ACHN (cell line): ENCODE results near the gene TUBGCP2.
A peak's percentile ranks its signal among the peaks of the same experiment; 100 is the strongest.

Source experiments
- DNase-seq: peaks from one replicate; pipeline ENCODE4 v3.0.0-alpha.2; 2015
- in situ Hi-C: cut with HindIII; loops from 2 replicates; pipeline ENCODE4 v1.10.0; 2017; ENCODE audit warnings: low sequenced_read_pairs, low pct_ligation_motif_present, low pct_unique_long_range_greater_than_20kb

TUBGCP2 gene, protein sequence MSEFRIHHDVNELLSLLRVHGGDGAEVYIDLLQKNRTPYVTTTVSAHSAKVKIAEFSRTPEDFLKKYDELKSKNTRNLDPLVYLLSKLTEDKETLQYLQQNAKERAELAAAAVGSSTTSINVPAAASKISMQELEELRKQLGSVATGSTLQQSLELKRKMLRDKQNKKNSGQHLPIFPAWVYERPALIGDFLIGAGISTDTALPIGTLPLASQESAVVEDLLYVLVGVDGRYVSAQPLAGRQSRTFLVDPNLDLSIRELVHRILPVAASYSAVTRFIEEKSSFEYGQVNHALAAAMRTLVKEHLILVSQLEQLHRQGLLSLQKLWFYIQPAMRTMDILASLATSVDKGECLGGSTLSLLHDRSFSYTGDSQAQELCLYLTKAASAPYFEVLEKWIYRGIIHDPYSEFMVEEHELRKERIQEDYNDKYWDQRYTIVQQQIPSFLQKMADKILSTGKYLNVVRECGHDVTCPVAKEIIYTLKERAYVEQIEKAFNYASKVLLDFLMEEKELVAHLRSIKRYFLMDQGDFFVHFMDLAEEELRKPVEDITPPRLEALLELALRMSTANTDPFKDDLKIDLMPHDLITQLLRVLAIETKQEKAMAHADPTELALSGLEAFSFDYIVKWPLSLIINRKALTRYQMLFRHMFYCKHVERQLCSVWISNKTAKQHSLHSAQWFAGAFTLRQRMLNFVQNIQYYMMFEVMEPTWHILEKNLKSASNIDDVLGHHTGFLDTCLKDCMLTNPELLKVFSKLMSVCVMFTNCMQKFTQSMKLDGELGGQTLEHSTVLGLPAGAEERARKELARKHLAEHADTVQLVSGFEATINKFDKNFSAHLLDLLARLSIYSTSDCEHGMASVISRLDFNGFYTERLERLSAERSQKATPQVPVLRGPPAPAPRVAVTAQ

DNA sequence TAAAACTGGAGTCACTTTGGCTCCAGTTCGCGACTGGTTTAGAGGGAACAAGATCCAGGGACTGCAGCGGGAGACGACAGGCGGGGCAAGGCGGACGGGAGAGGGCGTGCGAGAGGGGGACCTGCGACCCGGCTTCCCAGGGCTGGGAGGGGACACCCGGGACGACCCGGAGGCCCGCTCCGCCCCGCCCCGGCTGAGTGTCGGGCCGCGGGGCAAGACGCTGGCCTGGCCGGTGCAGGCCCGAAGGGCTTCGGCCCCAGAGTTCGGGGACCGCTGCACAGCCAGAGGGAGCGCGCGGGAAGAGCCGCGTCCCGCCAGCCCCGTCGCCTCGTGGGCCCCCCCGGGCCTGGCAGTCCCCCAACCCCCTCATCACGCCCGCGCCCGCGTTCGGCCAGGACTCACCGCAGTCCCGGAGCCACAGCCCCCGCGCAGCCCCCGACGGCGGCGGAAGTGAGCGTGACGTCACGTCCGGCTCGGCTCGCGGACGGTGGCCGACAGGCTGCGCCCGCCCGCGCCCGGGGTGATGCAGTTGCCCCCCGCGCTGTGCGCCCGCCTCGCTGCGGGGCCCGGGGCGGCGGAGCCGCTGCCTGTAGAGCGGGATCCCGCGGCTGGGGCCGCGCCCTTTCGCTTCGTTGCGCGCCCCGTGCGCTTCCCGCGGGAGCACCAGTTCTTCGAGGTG lies at the start of gene TUBGCP2, which contains the start of gene ZNF511:
TUBGCP2 (minus strand) TSS at position 452 of the 679 bp plus-strand sequence. CDS start 5,931 bp downstream, outside the sequence.
ZNF511 (plus strand) TSS at position 494 of the 679 bp plus-strand sequence; CDS start at position 524, 30 bp downstream.
- DNase-seq = peak; percentile 84
- in situ Hi-C loops = no loop called here

DNA sequence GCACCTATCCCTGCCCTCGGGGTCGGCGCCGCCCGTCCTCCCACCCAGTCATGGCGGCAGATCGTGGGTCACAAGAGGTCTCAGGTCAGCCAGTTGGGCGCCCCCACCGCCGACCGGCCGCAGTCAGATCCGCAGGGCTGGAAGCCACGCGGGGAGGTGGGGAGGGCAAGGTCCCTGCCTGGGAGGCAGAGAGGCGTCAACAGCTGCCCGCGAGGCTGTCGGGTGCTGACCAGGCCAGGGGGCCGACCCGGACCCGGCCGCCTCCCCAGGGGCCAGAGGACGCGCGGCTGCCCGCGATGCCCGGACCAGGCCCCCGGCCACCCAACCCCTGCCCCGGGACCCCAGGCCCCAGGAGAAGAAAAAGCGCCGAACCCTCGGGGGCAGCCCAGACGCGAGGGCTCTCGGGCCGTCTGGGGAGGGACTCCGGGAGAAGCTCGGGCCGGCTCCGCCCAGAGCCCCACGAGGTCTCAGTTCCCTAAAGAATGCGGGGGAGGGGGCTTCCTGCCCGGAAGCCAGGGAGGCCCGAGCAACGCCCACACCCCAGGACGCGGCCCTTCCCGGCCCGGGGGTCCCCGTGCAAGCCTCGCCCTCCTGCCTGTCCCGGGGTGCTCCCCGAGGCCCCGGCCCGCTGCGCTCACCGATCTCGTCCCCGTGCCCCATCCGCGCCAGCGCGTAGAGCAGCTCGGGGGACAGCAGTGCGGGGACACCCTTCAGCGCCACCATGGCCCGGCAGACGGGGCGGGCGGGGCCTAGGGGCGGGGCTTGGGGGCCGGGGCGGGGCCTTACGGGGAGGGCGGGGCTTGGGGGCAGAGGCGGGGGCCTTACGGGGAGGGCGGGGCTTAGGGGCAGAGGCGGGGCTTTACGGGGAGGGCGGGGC lies 48.9 kb upstream of the TUBGCP2 start, which contains the start of gene FUOM:
FUOM (minus strand) TSS at position 735 of the 877 bp plus-strand sequence; CDS start at position 723, 12 bp downstream.
- DNase-seq = no peak
- in situ Hi-C loops = no loop called here

DNA sequence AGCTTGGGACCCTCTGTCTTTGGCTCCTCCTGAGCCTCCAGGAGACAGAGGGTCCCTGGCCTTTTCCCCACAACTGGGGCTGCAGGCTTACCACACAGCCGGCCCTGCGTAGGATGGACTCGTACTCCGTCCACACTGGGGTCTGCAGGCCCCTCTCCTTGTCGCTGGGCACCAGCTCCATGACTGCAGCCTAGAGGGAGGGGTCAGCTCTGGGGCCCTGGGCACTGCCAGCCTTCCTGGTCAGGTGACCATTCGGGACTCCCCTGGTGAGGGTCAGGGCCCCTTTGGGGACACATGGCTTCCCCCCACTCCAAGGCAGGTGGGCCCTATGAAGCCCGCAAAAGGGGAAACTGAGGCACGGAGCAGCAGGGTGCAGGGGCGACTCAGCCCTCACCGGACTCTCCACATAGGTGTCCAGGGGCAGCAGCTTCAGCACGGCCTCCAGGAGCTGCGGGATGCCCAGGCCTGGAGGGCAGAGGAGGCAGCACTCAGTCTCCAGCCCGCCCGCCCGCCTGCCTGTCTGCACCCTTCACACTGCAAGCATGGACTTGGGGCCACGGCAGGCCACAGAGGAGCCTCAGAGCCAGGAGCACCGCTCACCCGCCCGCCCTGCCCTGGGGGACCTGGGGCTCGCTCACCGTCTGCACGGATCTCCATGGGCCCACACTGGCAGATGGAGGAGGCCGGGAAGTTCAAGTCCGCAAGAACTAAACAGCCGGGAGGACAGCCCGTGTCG lies 48.0 kb upstream of the TUBGCP2 start:
- in situ Hi-C loops = no loop called here
- DNase-seq = no peak

DNA sequence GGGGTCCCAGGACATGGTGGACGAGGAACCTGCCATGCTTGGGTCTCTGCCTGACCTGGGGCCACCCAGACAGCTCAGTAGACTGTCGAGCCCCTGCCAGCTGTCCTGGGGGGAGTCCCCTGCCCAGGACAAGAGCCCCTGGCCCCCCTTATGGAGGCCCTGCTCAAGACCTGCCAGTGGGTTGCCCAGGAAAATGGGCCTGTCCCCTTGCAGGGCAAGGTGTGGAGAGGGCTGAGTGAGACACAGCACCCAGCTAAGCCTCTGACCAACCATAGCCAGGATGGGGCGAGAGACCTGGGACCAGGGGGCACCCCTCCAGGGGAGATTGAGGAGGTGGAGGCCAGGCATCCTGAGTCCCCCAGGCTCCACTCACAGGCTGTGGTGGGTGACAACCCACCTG lies 47.3 kb upstream of the TUBGCP2 start:
- DNase-seq = no peak
- in situ Hi-C loops = no loop called here

DNA sequence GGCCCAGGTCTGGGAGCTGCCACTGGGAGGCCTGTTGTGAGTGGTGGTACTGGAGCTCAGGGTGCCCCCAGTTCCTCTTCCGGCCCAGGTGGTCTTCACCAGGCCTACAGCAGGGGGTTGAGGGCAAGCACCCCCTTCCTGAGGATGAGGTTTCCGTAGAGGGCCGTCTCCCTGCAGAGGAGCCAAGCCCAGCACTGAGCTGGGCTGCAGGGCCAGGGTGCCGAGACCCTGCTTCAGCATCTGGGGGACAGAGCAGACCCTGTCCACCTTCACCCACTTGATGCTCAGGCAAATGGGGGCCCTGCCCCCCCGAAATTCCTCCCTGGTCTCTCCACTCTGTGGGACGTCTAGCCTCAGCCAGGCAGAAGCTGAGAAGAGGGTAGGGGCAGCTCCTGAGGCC lies 46.6 kb upstream of the TUBGCP2 start:
- in situ Hi-C loops = no loop called here
- no peak for DNase-seq

DNA sequence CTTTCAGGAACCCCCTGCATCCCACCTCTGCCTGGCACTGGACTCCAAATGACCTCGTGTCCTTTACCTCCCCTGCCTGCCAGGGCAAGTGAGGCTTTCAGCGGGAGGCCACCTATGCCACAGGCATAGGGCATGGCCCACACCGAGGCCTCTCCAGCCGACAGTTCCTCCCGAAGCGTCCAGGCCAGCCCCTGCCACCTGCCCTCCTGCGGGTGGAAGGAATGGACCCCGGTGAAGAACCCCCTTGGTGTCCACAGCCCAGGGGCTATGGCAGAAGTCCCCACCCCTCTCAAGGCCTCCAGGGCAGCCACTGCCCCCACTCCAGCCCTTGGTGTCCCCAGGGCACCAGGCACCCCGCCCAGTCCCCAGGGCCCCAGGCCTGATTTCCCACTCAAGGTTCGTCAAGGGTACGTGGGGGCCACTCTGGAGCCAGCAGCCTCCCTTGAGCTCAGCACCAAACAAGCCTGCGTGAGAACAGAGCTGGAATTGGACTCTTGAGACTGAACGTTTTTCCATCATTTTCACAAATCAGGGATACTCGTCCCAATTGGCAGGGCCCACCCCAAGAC lies 46.1 kb upstream of the TUBGCP2 start:
- no peak for DNase-seq
- in situ Hi-C loops = no loop called here

DNA sequence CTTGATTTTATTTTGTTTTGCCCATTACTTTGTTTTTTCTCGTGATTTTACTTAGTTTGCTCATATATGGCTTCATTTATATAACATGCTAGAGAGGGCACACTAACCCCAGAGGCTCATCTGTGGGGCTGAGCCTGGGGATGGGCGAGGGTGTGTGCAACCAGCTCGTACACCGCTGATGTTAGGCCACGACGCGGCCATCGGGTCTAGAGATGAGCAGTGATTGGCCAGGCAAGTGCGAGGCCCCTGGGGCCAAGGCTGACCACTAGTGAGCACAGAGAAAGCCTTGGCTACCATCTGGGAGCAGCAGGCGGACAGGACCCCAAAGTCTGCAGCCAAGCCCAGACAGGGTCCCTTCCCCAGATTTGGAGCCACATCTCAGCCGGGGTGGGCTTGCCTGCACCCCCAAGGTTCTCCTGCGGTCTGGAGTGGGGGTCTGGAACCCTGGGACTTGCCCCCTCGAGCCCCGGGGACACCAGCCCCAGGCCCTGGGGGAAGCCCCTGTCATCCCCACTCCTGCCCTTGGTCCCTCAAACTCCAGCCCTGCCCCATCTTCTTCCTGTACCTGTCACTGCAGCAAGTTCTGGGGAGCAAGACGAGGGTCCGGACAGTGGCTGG lies 45.4 kb upstream of the TUBGCP2 start:
- DNase-seq = no peak
- in situ Hi-C loops = no loop called here

DNA sequence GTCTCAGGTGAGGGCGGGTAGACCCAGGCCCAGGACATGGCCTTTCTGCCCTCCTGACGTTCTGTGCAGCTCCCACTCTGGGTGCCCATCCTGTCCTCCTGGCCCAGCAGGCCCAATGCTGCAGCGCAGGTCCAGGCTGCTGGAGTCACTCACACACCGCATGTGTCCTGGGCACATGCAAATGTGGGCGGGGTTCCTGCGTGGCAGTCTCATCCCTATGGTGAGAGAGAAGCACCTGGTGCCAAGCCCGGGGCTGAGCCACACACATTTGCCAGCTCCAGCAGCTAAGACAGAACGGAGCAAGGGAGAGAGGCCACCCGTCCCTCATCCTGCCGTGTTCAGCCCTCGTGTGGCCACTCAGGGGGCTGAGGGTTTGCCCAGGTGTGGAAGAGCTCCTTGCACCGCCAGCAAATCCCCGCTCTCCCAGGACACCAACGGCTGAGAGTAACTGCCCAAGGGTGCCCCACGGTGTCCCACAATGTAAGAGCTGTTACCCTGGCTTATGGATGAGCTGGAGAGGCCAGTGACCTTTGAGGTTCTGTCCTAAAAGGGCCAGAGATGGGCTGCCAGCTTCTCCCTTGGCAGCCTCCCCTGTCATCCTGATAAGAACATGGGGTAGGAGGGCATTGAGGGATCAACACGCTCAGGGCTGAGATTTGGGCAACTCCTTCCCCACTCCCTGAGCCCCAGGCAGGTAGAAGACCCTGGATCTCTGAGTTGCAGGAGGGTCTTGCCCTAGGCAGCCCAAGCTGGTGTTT lies 44.7 kb upstream of the TUBGCP2 start:
- in situ Hi-C loops = no loop called here
- no peak for DNase-seq

DNA sequence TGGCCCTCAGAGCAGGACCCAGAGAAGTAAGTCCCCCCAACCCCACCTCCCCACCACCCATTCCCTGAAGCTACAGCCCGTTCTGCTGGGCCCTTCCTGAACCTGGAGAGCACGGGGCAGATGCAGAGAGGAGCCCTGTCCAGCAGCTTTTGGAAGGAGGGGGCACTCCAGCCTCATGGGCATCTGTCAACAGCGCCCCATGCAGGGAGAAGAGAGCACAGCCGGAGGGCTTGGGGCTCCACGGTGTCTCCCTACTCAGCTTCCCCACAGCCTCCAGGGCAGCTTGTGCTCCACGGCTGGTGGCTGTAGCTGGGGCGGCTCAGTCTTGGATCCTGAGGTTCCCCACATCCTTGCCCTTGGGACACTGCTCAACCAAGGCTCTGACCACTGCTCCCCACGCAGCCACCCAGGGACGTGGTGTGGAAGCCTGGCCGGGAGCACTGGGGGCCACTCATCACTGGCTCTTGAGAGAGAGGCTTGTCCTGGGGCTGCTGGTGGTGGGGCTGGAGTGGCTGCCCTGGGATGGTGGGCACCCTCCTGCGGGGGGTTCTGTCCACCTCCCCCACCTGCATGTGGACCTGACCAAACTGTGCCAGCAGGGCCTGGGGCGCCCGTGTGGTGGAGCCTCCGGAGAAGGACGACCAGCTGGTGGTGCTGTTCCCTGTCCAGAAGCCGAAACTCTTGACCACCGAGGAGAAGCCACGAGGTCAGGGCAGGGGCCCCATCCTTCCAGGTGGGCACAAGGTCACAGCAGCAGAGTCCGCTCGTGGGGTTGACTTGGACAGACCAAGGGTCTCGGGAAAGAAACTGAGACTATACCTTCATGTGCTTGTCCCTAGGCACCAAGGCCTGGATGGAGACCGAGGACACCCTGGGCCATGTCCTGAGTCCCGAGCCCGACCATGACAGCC lies 43.0 kb upstream of the TUBGCP2 start:
- in situ Hi-C loops = no loop called here

DNA sequence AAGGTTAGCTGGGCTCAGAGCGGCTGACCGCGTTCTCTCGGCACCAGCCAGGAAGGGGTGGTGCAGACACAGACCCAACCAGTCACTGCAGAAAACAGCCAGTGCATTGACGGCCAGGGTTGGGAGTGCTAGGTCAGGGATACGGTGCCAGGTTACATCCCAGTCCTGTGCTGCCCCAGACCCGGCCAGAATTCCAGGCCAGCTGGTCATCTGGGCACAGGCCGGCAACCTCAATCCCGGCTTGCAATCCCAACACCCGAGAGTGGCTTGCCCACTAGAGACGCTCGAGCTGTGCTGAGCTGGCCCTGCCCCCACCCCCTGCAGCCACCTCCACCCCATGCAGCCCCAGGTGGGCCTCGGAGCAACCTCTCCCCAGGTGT lies 42.3 kb upstream of the TUBGCP2 start:
- in situ Hi-C loops = no loop called here
- no peak for DNase-seq

More for the DNA sequence above, 43.0 kb upstream of the TUBGCP2 start:
- DNase-seq = no peak

DNA sequence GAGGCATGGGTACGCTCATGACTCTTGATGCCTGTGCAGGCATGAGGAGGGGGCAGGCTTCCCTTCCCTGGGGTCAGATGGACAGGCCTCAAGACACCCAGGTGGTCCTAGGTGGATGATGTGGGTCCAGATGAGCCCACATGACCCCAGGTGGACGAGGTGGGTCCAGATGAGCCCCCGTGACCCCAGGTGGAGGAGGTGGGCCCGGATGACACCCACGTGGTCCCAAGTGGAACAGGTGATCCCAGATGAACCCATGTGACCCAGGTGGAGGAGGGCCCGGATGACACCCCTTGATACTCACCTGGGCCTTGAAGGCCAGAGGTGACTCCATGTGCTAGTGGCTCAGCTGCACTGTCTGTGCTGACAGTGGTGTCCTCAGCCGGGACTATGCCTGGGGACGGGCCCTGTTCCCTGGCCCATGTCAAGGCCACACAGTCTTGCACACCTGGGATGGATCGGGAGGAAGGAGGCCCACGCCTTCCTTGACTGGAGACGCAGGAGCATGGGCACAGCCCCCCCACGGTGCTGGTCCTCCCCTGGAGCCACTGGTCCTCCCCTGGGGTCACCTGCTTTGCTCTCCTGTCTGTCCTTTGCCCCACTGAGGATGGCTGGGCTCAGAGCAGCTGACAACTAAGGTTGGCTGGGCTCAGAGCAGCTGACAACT lies 41.7 kb upstream of the TUBGCP2 start:
- in situ Hi-C loops = no loop called here

DNA sequence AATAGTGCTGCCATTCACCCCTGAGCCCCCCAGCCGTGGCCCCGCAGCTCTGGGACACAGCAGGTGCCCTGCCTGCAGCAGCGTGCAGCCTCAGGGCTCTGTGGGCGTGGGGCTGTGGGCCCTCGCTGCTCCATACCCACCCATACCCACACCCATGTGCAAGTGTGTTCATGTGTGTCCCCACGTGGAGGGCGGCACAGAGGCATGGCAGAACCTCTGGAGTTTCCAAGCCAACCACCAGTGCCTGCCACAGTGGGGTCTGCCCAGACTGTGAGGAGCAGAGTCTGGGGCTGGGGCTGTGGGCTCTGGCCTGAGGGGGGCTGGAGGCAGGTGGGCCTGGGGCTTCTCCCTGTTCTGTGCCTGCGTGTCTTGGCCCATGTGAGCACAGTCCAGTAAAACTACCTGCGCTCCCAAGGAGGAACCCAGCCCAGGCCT lies 40.9 kb upstream of the TUBGCP2 start:
- DNase-seq = no peak
- in situ Hi-C loops = no loop called here

More for the DNA sequence above, 41.7 kb upstream of the TUBGCP2 start:
- DNase-seq = no peak

DNA sequence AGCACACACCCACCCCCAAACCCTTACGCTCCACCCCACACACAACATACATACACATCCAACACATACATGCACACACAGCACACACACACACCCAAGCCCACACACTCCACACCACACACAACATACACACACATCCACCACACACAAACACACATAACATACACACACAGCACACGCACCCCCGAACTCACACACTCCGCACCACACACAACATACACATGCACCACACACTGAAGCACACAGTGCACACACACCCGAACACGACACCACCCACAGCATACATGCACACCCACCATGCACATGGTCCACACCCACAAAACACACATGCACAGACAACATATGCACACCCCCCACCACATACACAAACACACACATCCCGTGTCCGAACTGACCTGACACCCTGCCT lies 40.5 kb upstream of the TUBGCP2 start:
- no peak for DNase-seq
- in situ Hi-C loops = no loop called here

DNA sequence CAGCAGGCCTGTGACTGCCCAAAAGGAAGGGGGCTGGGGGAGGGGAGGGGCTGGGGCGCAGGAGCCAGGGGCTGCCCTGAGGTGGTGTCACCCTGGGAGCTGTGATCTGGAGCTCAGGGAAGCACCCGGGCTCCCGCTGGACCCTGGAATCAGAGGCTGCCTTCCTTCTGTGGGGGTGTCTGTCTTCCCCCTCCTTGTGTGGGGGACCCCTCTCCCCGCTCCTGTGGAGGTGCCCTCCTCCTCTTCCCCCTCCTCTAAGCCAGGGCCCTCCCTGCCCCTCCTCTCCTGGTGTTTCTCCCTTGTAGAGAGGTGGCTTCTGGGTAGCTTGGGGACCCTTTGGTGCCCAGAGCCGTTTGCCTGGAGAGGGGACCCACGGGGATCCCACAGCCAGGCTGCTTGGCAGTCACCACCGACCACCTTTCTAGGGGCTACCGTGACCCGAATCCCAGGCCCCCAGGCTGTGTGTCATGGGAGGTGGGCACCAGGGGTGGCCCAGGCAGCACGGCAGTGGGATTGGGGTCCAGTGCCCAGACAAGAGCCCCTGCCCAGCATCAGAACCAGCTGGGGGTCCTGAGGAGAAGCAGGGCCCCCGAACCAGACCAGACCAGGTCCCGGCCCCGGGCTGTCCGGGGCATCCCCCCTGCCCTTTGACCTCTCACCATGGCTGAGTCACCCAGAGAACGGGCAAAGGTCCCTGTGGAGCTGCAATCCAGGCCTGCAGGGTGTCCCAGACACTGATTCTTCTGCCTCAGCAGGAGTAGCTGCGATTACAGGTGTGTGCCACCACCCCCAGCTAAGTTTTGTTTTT lies 39.2 kb upstream of the TUBGCP2 start:
- DNase-seq = no peak
- in situ Hi-C loops = no loop called here
